H1 (cell line): ENCODE measurements around the gene C18orf63. TPM values are rescaled to one million over a fixed set of nuclear protein-coding genes. Genes with fewer than 3 reads are reported as not detected.

ENCODE experiments used
- RNF2 ChIP-seq: fragments of 200-900, 300-1000 bp; sonication (generic); IDR thresholded peaks from 2 replicates; pipeline ENCODE4 v1.7.1; 2016; ENCODE audit warnings: borderline replicate concordance, low read depth, mild to moderate bottlenecking, antibody characterized with exemption, low read length; ENCODE audit not compliant: poor library complexity, severe bottlenecking; ENCODE audit errors: missing control alignments
- SP1 ChIP-seq: IDR thresholded peaks from 2 replicates; pipeline ENCODE4 v1.6.1; 2011; ENCODE audit warnings: low read depth, low read length
- SP4 ChIP-seq: IDR thresholded peaks from 2 replicates; pipeline ENCODE4 v1.6.1; 2012; ENCODE audit warnings: low read length, inconsistent platforms
- SUZ12 ChIP-seq: fragments of 200-600 bp; sonication (generic); IDR thresholded peaks from 2 replicates; pipeline ENCODE4 v1.6.1; 2012; ENCODE audit warnings: mild to moderate bottlenecking, inconsistent platforms, low read length, moderate library complexity, mixed read lengths
- TCF12 ChIP-seq: IDR thresholded peaks from 2 replicates; pipeline ENCODE4 v1.6.1; 2011; ENCODE audit warnings: low read depth, mild to moderate bottlenecking, low read length
- polyA plus RNA-seq, 7 experiments: library from polyadenylated mRNA; depleted of rRNA in 3 of 7; stranded (reverse) in 5 of 7; unstranded in 2 of 7; fragments of >200 nt in 5 of 7; fragments of 200-250 nt in 2 of 7; gene quantifications; 1 replicate in 5 of 7; 2 replicates in 1 of 7; 4 replicates in 1 of 7; pipeline versions ENCODE4 v1.2.1 to v1.2.3, GENCODE V29; 2011 to 2013; ENCODE audit warnings: missing spikeins in 2 of 7, mixed read lengths in 2 of 7
- total RNA-seq: library from RNA; stranded (reverse); fragmentation: NEBNext Ultra II Directional; extraction: Animal tissue kit (Norgen Biotek cat#: 25700); gene quantifications from 2 replicates; pipeline ENCODE4 v1.2.1, GENCODE V29; 2021

Gene C18orf63
- total and polyA plus RNA-seq, 2 of the 8 experiments (the other 6 are each of a cell fraction or from before 2014, with no cell fraction given), result not detected

- TF ChIP-seq SUZ12, result no peak
- TF ChIP-seq SP1, result no peak
- TF ChIP-seq TCF12, result no peak
- no peak for TF ChIP-seq RNF2
- TF ChIP-seq SP4, result no peak
- TF ChIP-seq, all 59 proteins: peak for 0
Observed at GRCh38 chr18:74373428-74373827, 57.8 kb downstream of the C18orf63 start (continued).
